ENCODE results near the gene SLC12A7.

- TF ChIP-seq CTCF (IDR thresholded peaks at IDR 0.05): no peak
- no peak for TF ChIP-seq POLR2A (IDR thresholded peaks at IDR 0.05)
These were observed 2.1 kb upstream of the SLC12A7 start for GRCh38 chr5:1113805-1114586.
